CD4-positive, alpha-beta T cell (primary cell): ENCODE data around the gene E2F1. TPM values are rescaled to one million over a fixed set of nuclear protein-coding genes. Genes with fewer than 3 reads are reported as not detected.

ENCODE experiments used
- ATAC-seq: fragments of 200-7000 bp; cut with Tn5 transposase; one replicate; pipeline ENCODE4 v1.10.0; 2022; ENCODE audit warnings: mild to moderate bottlenecking; ENCODE audit not compliant: poor library complexity
- CTCF ChIA-PET: fragments of 350-600 bp; sonication (Branson Sonifier 250); formaldehyde crosslinking; loops from one replicate; lab custom pipeline; 2021; ENCODE audit warnings: antibody characterized with exemption, inconsistent platforms; lab: Charles Lee
- POLR2A ChIA-PET: fragments of 350-600 bp; sonication (Branson Sonifier 250); formaldehyde crosslinking; loops from one replicate; lab custom pipeline; 2021; ENCODE audit warnings: antibody characterized with exemption, inconsistent platforms; lab: Charles Lee
- DNase-seq, 14 experiments: peaks; one replicate each; pipeline ENCODE4 v3.0.0-alpha.2; 2013 to 2020; ENCODE audit warnings: mixed read lengths in 2 of 14
- H3K27ac ChIP-seq, 2 donors: one replicate each; pipeline versions ENCODE4 v1.5.1 to v1.7.0; 2013; ENCODE audit warnings: low read length in 2 of 2, low read depth in 1 of 2, mild to moderate bottlenecking in 1 of 2
- H3K27me3 ChIP-seq, 2 experiments: 1 replicate in 1 of 2; 2 replicates in 1 of 2; pipeline versions ENCODE4 v1.6.1 to v1.7.0; 2013; ENCODE audit warnings: low read length in 2 of 2, control low read depth in 1 of 2, mild to moderate bottlenecking in 1 of 2, moderate library complexity in 1 of 2; ENCODE audit not compliant: insufficient read depth in 2 of 2, control insufficient read depth in 1 of 2
- H3K36me3 ChIP-seq: one replicate; pipeline ENCODE4 v1.6.1; 2013; ENCODE audit warnings: low read length, control low read depth; ENCODE audit not compliant: insufficient read depth
- H3K4me1 ChIP-seq: one replicate; pipeline ENCODE4 v1.6.1; 2013; ENCODE audit warnings: low read length, control low read depth; ENCODE audit not compliant: insufficient read depth
- H3K4me3 ChIP-seq: one replicate; pipeline ENCODE4 v1.5.1; 2013; ENCODE audit warnings: mild to moderate bottlenecking, low read length, moderate library complexity
- H3K9me3 ChIP-seq, 2 experiments: 1 replicate in 1 of 2; 2 replicates in 1 of 2; pipeline versions ENCODE4 v1.6.1 to v1.7.0; 2013; ENCODE audit warnings: low read length in 2 of 2, mild to moderate bottlenecking in 2 of 2, control low read depth in 1 of 2, moderate library complexity in 1 of 2; ENCODE audit not compliant: control insufficient read depth in 1 of 2, insufficient read depth in 1 of 2
- H3K27ac Mint-ChIP-seq: one replicate; pipeline ENCODE4 v1.8.0; 2020; ENCODE audit warnings: mixed read lengths
- H3K27me3 Mint-ChIP-seq: one replicate; pipeline ENCODE4 v1.8.0; 2021; ENCODE audit warnings: mixed read lengths
- H3K36me3 Mint-ChIP-seq: one replicate; pipeline ENCODE4 v1.8.0; 2021; ENCODE audit warnings: low read depth, mixed read lengths
- H3K4me1 Mint-ChIP-seq: one replicate; pipeline ENCODE4 v1.8.0; 2021; ENCODE audit warnings: low read depth, mixed read lengths
- H3K4me3 Mint-ChIP-seq: one replicate; pipeline ENCODE4 v1.8.0; 2020; ENCODE audit warnings: mild to moderate bottlenecking, mixed read lengths
- H3K9me3 Mint-ChIP-seq: one replicate; pipeline ENCODE4 v1.8.0; 2020; ENCODE audit warnings: mixed read lengths
- CTCF ChIP-seq: fragments of 200-600 bp; IDR thresholded peaks from one replicate; pipeline ENCODE4 v1.8.0; 2022; ENCODE audit warnings: antibody characterized with exemption, mild to moderate bottlenecking
- intact Hi-C, 2 experiments: fragments of 100-400 bp; cut with DNase I in 1 of 2; cut with micrococcal nuclease in 1 of 2; formaldehyde crosslinking; loops; one replicate each; pipeline versions ENCODE4 v1.15.1 to v1.9.0; 2023 to 2025; cut with DNase I, micrococcal nuclease
- total RNA-seq, 174 experiments: library from RNA in 2 of 174; stranded (reverse) in 2 of 174; gene quantifications; one replicate each; pipeline ENCODE4 v1.2.3 and lab custom pipeline; 2021 to 2026

The E2F1 gene
- total RNA-seq, 2 experiments from 2014 or later: 1.2 to 1.6 TPM

GRCh38 chr20:33664085-33664761 is 22.0 kb downstream of the E2F1 start:
- Mint-ChIP-seq H3K27ac (peak overlapping the region; percentile 83), H3K36me3 (no peaks in the 10 kb centered on the region), H3K27me3 (no peaks in the 10 kb centered on the region), H3K4me3 (peak overlapping the region; percentile 86), H3K9me3 (no peaks in the 10 kb centered on the region), H3K4me1 (peaks cover 35% of the 10 kb centered on the region)
- Histone ChIP-seq H3K36me3 (no peaks in the 10 kb centered on the region), H3K4me3 (peak overlapping the region; percentile 91), H3K4me1 (peaks cover 52% of the 10 kb centered on the region), H3K9me3 (no peaks in the 10 kb centered on the region), H3K27ac (peak overlapping the region; percentile 83 to 88), H3K27me3 (no peaks in the 10 kb centered on the region)
- ChIA-PET POLR2A (interaction anchor here (0.9 to 3.3 kb wide), 13 partner anchors 8 to 448 kb away, joined by 3 to 28 read pairs (median 6); partner anchors contain the start of genes CBFA2T2, EIF2S2, PXMP4 and RALY), CTCF (interaction anchor here (1.3 to 1.8 kb wide), 2 partner anchors 21 to 68 kb away, joined by 3 to 6 read pairs; no protein-coding TSS in a partner anchor)
- DNase-seq: peak in 1 of 14 experiments; percentile 29
- no peak for ATAC-seq
- TF ChIP-seq CTCF: no peak
- intact Hi-C loops: loop anchor here (5.0 to 10.0 kb wide), 6 partner anchors 71 to 1709 kb away; partner anchors contain the start of genes CDK5RAP1 (in 1 of the 2), DYNLRB1 (in 1 of the 2), PDRG1 (in 1 of the 2) and SNTA1 (in 1 of the 2)

- TF ChIP-seq CTCF: no peak
- peak; percentile 70 for ATAC-seq
- intact Hi-C loops: loop anchor here (5.0 to 10.0 kb wide), 6 partner anchors 71 to 1709 kb away; partner anchors contain the start of genes CDK5RAP1 (in 1 of the 2), DYNLRB1 (in 1 of the 2), PDRG1 (in 1 of the 2) and SNTA1 (in 1 of the 2)
- H3K27me3 Mint-ChIP-seq: no peaks in the 10 kb centered on the region
- peak overlapping the region; percentile 88 for H3K4me3 Mint-ChIP-seq
- Histone ChIP-seq H3K4me1 (peaks cover 49% of the 10 kb centered on the region), H3K27ac (peak overlapping the region; percentile 88 to 92), H3K36me3 (no peaks in the 10 kb centered on the region), H3K27me3 (no peaks in the 10 kb centered on the region), H3K9me3 (no peaks in the 10 kb centered on the region), H3K4me3 (peak overlapping the region; percentile 91)
- ChIA-PET CTCF (interaction anchor here (0.8 to 1.8 kb wide), 4 partner anchors 22 to 69 kb away, joined by 3 to 6 read pairs (median 4); no protein-coding TSS in a partner anchor), POLR2A (interaction anchor here (0.7 to 3.3 kb wide), 17 partner anchors 10 to 449 kb away, joined by 3 to 28 read pairs (median 5); partner anchors contain the start of genes CBFA2T2, EIF2S2, PXMP4 and RALY)
- H3K9me3 Mint-ChIP-seq: no peaks in the 10 kb centered on the region
- H3K27ac Mint-ChIP-seq: peak overlapping the region; percentile 83
- DNase-seq: peak; percentile 66 to 93 (median 83)
- H3K4me1 Mint-ChIP-seq: peaks cover 35% of the 10 kb centered on the region
- H3K36me3 Mint-ChIP-seq: no peaks in the 10 kb centered on the region
Observed at GRCh38 chr20:33663161-33664084, 22.8 kb downstream of the E2F1 start.

- intact Hi-C loops: loop anchor here (5.0 to 10.0 kb wide), 6 partner anchors 73 to 1707 kb away; partner anchors contain the start of genes CDK5RAP1 (in 1 of the 2), DYNLRB1 (in 1 of the 2), PDRG1 (in 1 of the 2) and SNTA1 (in 1 of the 2)
- H3K27me3 Mint-ChIP-seq: no peaks in the 10 kb centered on the region
- POLR2A ChIA-PET: interaction anchor here (1.1 to 3.3 kb wide), 4 partner anchors 18 to 220 kb away, joined by 3 to 26 read pairs (median 12); partner anchors contain the start of gene ZNF341
Observed at GRCh38 chr20:33662172-33662571, 24.0 kb downstream of the E2F1 start, which contains the start of gene C20orf144. Gene C20orf144, plus strand, starts transcription at chr20:33662327. Its CDS starts 19 bp downstream, at chr20:33662346.

More at GRCh38 chr20:33662172-33662571, 24.0 kb downstream of the E2F1 start, which contains the start of gene C20orf144:
- H3K27ac Mint-ChIP-seq: peak within 1 kb of the TSS; percentile 83
- H3K4me3 Mint-ChIP-seq: peak within 1 kb of the TSS; percentile 88
- H3K4me1 Mint-ChIP-seq: peaks cover 35% of the 10 kb centered on the region
- Histone ChIP-seq H3K36me3 (no peaks in the 10 kb centered on the region), H3K27me3 (no peaks in the 10 kb centered on the region), H3K4me1 (peaks cover 38% of the 10 kb centered on the region), H3K27ac (peak within 1 kb of the TSS; percentile 88 to 92), H3K9me3 (no peaks in the 10 kb centered on the region), H3K4me3 (peak within 1 kb of the TSS; percentile 91)
- CTCF ChIA-PET: interaction anchor here (1.7 kb wide), 1 partner anchor 70 kb away, joined by 6 read pairs; no protein-coding TSS in a partner anchor
- DNase-seq: no peak
- no peak for TF ChIP-seq CTCF
- no peak for ATAC-seq
- H3K36me3 Mint-ChIP-seq: no peaks in the 10 kb centered on the region
- no peaks in the 10 kb centered on the region for H3K9me3 Mint-ChIP-seq
